K562 (cell line): ENCODE measurements around the gene TRMT1. TPM values are rescaled to one million over a fixed set of nuclear protein-coding genes. Genes with fewer than 3 reads are reported as not detected.

Source experiments
- ASH1L ChIP-seq: fragments of 450-650 bp; IDR thresholded peaks from 2 replicates; pipeline ENCODE4 v1.6.1; 2018; ENCODE audit warnings: borderline replicate concordance, mild to moderate bottlenecking, low read depth; ENCODE audit not compliant: partially characterized antibody
- CBX2 ChIP-seq: fragments of 200-600 bp; sonication (generic); IDR thresholded peaks from one replicate; pipeline ENCODE4 v1.6.1; 2012; ENCODE audit warnings: mild to moderate bottlenecking, low read length, inconsistent platforms; ENCODE audit not compliant: insufficient read depth, poor library complexity, severe bottlenecking
- CHD4 ChIP-seq: fragments of 200-600 bp; sonication (generic); IDR thresholded peaks from 3 replicates; pipeline ENCODE4 v1.6.1; 2012; ENCODE audit warnings: low read depth, mild to moderate bottlenecking, mixed read lengths, low read length, inconsistent platforms; ENCODE audit not compliant: insufficient read depth, insufficient replicate concordance, poor library complexity, severe bottlenecking
- ELF1 ChIP-seq: fragments of 200-800 bp; sonication (Bioruptor generic); IDR thresholded peaks from 2 replicates; pipeline ENCODE4 v1.6.1; 2016; ENCODE audit warnings: missing genetic modification characterization, missing compliant biosample characterization
- KHSRP ChIP-seq: fragments of 450-650 bp; IDR thresholded peaks from 2 replicates; pipeline ENCODE4 v1.6.1; 2017
- MCM2 ChIP-seq: fragments of 450-650 bp; IDR thresholded peaks from 2 replicates; pipeline ENCODE4 v1.6.1; 2017; ENCODE audit warnings: low read depth, mild to moderate bottlenecking
- MYBL2 ChIP-seq, 2 experiments: fragments of 450-650 bp in 1 of 2; sonication (generic) in 1 of 2; formaldehyde crosslinking in 1 of 2; IDR thresholded peaks; 2 replicates each; pipeline versions ENCODE4 v1.6.1 to v1.8.1; 2017 to 2022; ENCODE audit warnings: borderline replicate concordance in 1 of 2, inconsistent platforms in 1 of 2, low read depth in 1 of 2, mild to moderate bottlenecking in 1 of 2, missing genetic modification reagents in 1 of 2, moderate library complexity in 1 of 2
- SP2 ChIP-seq: IDR thresholded peaks from 2 replicates; pipeline ENCODE4 v1.6.1; 2011; ENCODE audit warnings: mild to moderate bottlenecking, low read depth, low read length, moderate library complexity; ENCODE audit not compliant: poor library complexity, severe bottlenecking; ENCODE audit errors: extremely low read depth
- TBP ChIP-seq: optimal IDR thresholded peaks from 2 replicates; pipeline ENCODE3; 2011; ENCODE audit warnings: low read depth, low read length, improper control_type of control experiment
- ZFX ChIP-seq: sonication (generic); formaldehyde crosslinking; IDR thresholded peaks from 2 replicates; pipeline ENCODE4 v1.8.0; 2022; ENCODE audit warnings: mild to moderate bottlenecking, missing genetic modification reagents, moderate library complexity
- ZNF507 ChIP-seq: conservative IDR thresholded peaks from 2 replicates; pipeline ENCODE4 v1.6.1; 2017; ENCODE audit warnings: missing genetic modification characterization, missing compliant biosample characterization
- ZNF778 ChIP-seq: fragments of 450-650 bp; formaldehyde crosslinking; IDR thresholded peaks from 2 replicates; pipeline ENCODE4 v1.4.0; 2020; ENCODE audit warnings: mild to moderate bottlenecking, moderate library complexity
- polyA plus RNA-seq, 8 experiments: library from polyadenylated mRNA; depleted of rRNA in 4 of 8; stranded (reverse) in 5 of 8; unstranded in 3 of 8; fragments of >200 nt; fragmentation: Nextera tagmentation in 2 of 8; fragmentation: Illumina TruSeq in 1 of 8; extraction: Ambion mirVana in 2 of 8; extraction: Trizol in 1 of 8; gene quantifications; 2 replicates each; pipeline versions ENCODE4 v1.2.1 to v1.2.3, GENCODE V29; 2011 to 2014; ENCODE audit warnings: inconsistent platforms in 1 of 8, missing spikeins in 1 of 8
- total RNA-seq, 7 experiments: library from RNA; depleted of rRNA in 6 of 7; stranded (reverse); fragments of >200 nt in 6 of 7; fragmentation: Illumina TruSeq in 2 of 7; extraction: Trizol in 2 of 7; gene quantifications; 2 replicates each; pipeline versions ENCODE4 v1.2.1 to v1.2.3, GENCODE V29; 2011 to 2021; ENCODE audit warnings: low replicate concordance in 1 of 7
- TF ChIP-seq, protein P1 (sequence below), 2 experiments: IDR thresholded peaks; 2 replicates each; pipeline ENCODE4 v1.6.1; 2012; ENCODE audit warnings: improper control_type of control experiment in 2 of 2, low read depth in 2 of 2, low read length in 2 of 2, borderline replicate concordance in 1 of 2
- TF ChIP-seq, protein P2 (sequence below): fragments of 250-450 bp; sonication (Bioruptor Pico); IDR thresholded peaks from 2 replicates; pipeline ENCODE4 v1.8.0; 2022; ENCODE audit warnings: inconsistent platforms, mild to moderate bottlenecking, moderate library complexity, borderline replicate concordance
- TF ChIP-seq, protein P3 (sequence below): sonication (generic); formaldehyde crosslinking; IDR thresholded peaks from 2 replicates; pipeline ENCODE4 v1.8.0; 2022; ENCODE audit warnings: mild to moderate bottlenecking, low read depth, missing genetic modification reagents
- TF ChIP-seq, protein P4 (sequence below): fragments of 250-450 bp; sonication (Bioruptor Pico); IDR thresholded peaks from 2 replicates; pipeline ENCODE4 v1.5.0; 2021
- TF ChIP-seq, protein P5 (sequence below): fragments of 250-450 bp; sonication (Bioruptor Pico); IDR thresholded peaks from 2 replicates; pipeline ENCODE4 v1.5.0; 2021; ENCODE audit warnings: mild to moderate bottlenecking, moderate library complexity

The TRMT1 gene
- total and polyA plus RNA-seq, 9 of the 15 experiments (the other 6 are each of a cell fraction or from before 2014, with no cell fraction given) = 5.8 to 158 (median 54.3) TPM

DNA sequence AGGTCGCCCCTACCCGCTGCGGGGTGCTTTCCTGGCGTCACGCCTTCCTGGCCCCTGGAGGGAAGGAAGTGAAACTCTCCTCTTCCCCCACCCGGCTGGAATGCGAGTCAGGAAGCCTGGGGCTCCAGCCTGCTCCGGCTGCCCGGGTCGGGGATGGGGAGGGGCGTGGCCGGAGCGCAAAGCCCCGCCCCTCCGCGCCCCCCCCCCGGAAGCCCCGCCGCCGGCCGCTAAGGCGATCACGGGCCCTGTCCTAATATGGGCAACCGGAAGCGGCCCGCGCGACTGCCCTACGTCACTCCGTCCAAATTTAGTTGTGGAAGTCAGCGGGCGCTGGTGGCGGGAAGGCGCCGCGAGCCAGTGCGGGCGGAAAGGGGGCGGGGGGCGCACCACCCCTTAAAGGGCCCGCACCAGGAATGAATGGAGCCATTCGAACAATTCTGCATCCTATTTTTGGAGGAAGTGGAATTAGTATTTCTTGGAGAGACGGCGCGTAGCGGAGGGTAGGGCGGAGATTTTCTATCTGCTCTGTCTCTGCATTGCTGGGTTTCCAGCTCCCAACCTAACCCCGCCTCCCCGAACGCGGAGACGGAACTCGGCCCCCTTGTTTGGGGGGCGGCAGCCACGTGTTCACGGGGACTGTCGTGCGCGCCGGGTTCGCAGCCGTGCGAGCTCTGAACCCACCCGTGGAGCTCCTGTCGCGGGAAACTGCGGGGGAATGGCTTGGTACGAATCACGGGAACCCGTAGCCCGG is 35.2 kb upstream of the TRMT1 start (continued):
- TF ChIP-seq, protein P1, sequence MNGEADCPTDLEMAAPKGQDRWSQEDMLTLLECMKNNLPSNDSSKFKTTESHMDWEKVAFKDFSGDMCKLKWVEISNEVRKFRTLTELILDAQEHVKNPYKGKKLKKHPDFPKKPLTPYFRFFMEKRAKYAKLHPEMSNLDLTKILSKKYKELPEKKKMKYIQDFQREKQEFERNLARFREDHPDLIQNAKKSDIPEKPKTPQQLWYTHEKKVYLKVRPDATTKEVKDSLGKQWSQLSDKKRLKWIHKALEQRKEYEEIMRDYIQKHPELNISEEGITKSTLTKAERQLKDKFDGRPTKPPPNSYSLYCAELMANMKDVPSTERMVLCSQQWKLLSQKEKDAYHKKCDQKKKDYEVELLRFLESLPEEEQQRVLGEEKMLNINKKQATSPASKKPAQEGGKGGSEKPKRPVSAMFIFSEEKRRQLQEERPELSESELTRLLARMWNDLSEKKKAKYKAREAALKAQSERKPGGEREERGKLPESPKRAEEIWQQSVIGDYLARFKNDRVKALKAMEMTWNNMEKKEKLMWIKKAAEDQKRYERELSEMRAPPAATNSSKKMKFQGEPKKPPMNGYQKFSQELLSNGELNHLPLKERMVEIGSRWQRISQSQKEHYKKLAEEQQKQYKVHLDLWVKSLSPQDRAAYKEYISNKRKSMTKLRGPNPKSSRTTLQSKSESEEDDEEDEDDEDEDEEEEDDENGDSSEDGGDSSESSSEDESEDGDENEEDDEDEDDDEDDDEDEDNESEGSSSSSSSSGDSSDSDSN (IDR thresholded peaks at IDR 0.05; ENCODE audit: borderline replicate concordance in 1 of 2, low read depth in 2 of 2, low read length in 2 of 2) = no peak
- TF ChIP-seq CHD4 = no peak
- TF ChIP-seq, protein P2, sequence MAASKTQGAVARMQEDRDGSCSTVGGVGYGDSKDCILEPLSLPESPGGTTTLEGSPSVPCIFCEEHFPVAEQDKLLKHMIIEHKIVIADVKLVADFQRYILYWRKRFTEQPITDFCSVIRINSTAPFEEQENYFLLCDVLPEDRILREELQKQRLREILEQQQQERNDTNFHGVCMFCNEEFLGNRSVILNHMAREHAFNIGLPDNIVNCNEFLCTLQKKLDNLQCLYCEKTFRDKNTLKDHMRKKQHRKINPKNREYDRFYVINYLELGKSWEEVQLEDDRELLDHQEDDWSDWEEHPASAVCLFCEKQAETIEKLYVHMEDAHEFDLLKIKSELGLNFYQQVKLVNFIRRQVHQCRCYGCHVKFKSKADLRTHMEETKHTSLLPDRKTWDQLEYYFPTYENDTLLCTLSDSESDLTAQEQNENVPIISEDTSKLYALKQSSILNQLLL = no peak
- TF ChIP-seq MYBL2 (IDR thresholded peaks at IDR 0.05; ENCODE audit: low read depth) = no peak; the same call in 1 of the 2 replicates
- no peak for TF ChIP-seq MYBL2 (CRISPR knock-in tag; IDR thresholded peaks at IDR 0.05; ENCODE audit: borderline replicate concordance)
- TF ChIP-seq SP2 = no peak
- no peak for TF ChIP-seq KHSRP
- TF ChIP-seq ELF1 (tag) = peak; percentile 95
- no peak for TF ChIP-seq ASH1L
- TF ChIP-seq ZNF507 (tag) = no peak
- TF ChIP-seq ZNF778 (CRISPR knock-in tag) = no peak
- TF ChIP-seq ZFX (CRISPR knock-in tag) = peak; percentile 38; the same call in 1 of the 2 replicates
- no peak for TF ChIP-seq CBX2
- TF ChIP-seq, protein P3, sequence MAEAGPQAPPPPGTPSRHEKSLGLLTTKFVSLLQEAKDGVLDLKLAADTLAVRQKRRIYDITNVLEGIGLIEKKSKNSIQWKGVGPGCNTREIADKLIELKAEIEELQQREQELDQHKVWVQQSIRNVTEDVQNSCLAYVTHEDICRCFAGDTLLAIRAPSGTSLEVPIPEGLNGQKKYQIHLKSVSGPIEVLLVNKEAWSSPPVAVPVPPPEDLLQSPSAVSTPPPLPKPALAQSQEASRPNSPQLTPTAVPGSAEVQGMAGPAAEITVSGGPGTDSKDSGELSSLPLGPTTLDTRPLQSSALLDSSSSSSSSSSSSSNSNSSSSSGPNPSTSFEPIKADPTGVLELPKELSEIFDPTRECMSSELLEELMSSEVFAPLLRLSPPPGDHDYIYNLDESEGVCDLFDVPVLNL = peak; percentile 83
- no peak for TF ChIP-seq TBP
- no peak for TF ChIP-seq MCM2
- TF ChIP-seq, protein P4, sequence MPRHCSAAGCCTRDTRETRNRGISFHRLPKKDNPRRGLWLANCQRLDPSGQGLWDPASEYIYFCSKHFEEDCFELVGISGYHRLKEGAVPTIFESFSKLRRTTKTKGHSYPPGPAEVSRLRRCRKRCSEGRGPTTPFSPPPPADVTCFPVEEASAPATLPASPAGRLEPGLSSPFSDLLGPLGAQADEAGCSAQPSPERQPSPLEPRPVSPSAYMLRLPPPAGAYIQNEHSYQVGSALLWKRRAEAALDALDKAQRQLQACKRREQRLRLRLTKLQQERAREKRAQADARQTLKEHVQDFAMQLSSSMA = no peak
- TF ChIP-seq, protein P5, sequence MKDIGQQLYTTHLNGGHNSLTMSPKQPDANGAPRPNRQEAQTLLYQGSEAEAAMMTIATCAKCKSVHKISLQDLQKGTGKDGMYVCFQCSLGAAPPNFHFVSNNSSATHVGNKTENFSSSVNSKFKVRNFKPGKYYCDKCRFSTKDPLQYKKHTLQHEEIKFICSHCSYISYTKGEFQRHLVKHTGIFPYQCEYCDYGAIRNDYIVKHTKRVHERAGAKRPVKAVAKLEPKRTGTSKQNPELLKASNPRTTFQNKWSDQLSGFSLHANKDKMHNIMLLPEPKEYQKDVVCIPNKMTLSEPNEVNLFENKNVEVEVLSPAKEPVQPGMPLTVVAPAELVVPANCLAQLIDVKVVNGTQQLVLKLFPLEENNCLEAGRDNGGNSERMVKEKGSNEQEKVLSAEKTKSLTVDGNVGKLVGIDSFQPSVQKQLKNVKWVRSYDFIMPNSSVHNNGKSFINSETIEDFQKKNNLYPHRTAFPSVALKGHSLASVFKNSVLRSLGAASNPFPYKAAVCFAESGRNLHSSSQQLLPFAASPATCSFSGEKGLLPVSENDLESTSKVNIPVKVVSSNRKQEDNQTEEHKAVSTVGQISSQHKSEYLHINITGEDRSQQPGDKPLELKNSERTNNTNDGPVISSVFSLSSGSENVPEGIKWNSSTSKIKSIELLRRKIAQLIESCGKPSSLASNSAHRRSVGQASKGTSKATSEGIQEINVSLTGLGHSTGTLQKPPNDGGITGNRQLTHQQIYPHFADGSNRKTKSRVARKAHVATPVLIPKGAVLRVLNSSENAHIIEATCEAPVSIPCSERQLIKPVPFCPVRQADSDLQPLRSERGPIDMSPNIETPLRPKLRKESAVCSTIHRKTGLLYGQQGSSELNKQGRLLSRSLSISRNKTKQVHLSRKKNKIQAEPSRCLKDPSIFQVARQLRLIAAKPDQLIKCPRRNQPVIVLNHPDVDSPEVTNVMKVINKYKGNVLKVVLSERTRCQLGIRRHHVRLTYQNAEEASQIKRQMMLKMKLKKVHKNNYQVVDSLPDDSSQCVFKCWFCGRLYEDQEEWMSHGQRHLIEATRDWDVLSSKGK (CRISPR knock-in tag) = no peak
